Progenitor cell of endocrine pancreas (in vitro differentiated cells): ENCODE measurements around the gene PLB1. TPM values are rescaled to one million over a fixed set of nuclear protein-coding genes. Genes with fewer than 3 reads are reported as not detected.

Experiments
- DNase-seq: peaks from one replicate; pipeline ENCODE4 v3.0.0; 2021; ENCODE audit warnings: low spot score; ENCODE audit not compliant: unreplicated experiment
- H3K27ac Mint-ChIP-seq: 2 replicates; pipeline ENCODE4 v1.8.0; 2021; ENCODE audit warnings: mild to moderate bottlenecking, moderate library complexity, mixed read lengths
- H3K27me3 Mint-ChIP-seq: 2 replicates; pipeline ENCODE4 v1.8.0; 2021; ENCODE audit warnings: mixed read lengths
- H3K36me3 Mint-ChIP-seq: 2 replicates; pipeline ENCODE4 v1.8.0; 2022; ENCODE audit warnings: mixed read lengths; ENCODE audit not compliant: insufficient read depth
- H3K4me1 Mint-ChIP-seq: 2 replicates; pipeline ENCODE4 v1.8.0; 2021; ENCODE audit warnings: low read depth, mixed read lengths
- H3K4me3 Mint-ChIP-seq: 2 replicates; pipeline ENCODE4 v1.8.0; 2021; ENCODE audit warnings: low read depth, mild to moderate bottlenecking, moderate library complexity, mixed read lengths
- H3K9me3 Mint-ChIP-seq: 2 replicates; pipeline ENCODE4 v1.8.0; 2021; ENCODE audit warnings: low read depth, mixed read lengths
- total RNA-seq: library from RNA; stranded (reverse); gene quantifications from 2 replicates; pipeline ENCODE4 v1.2.1, GENCODE V29; 2021
- TF ChIP-seq, protein P1 (sequence below): fragments of 200-600 bp; sonication (generic); IDR thresholded peaks from one replicate; pipeline ENCODE4 v1.5.0; 2021; ENCODE audit warnings: antibody characterized with exemption, mild to moderate bottlenecking; ENCODE audit not compliant: unreplicated experiment

The PLB1 gene
- total RNA-seq, 1 donor from 2014 or later: 0.65 TPM

DNA sequence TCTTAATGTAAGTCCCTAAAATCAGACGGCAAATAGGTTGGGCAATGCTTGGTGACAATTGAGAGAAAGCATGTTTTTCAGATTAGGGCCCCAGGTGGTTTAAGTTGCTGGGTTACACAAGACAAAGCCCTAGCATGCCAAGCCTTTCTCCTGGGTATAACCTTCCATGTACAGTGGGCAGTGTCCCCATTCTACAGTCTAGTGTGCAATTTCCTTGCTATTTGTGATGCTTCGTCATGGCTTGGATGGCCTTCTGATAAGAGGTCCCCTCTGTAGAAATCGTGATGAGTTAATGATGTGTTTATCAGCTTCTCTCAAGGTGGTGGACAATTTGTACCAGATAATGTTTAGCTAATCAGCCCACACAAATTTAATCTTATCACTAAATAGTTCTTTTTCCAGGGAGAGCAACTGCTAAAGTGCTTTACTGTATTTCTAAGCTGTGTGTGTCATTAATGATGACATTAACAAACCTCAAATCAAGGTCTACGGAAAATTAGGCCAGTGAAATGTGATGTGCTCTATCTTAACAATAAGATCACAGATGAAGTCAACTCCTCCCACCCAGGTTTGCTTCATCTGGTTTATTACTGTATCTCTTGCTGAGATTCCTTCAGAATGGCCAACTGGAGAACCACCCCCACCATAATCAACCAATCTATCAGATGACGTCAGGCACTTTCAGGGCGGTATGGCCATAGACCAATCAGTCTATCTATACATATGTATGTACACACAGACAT, 61.7 kb downstream of the PLB1 start:
- DNase-seq: no peak
- Mint-ChIP-seq H3K9me3 (no peaks in the 10 kb centered on the region), H3K4me1 (peaks cover 4% of the 10 kb centered on the region), H3K27ac (no peak overlapping the region), H3K27me3 (no peaks in the 10 kb centered on the region), H3K36me3 (no peaks in the 10 kb centered on the region), H3K4me3 (no peak overlapping the region)
- TF ChIP-seq, protein P1, sequence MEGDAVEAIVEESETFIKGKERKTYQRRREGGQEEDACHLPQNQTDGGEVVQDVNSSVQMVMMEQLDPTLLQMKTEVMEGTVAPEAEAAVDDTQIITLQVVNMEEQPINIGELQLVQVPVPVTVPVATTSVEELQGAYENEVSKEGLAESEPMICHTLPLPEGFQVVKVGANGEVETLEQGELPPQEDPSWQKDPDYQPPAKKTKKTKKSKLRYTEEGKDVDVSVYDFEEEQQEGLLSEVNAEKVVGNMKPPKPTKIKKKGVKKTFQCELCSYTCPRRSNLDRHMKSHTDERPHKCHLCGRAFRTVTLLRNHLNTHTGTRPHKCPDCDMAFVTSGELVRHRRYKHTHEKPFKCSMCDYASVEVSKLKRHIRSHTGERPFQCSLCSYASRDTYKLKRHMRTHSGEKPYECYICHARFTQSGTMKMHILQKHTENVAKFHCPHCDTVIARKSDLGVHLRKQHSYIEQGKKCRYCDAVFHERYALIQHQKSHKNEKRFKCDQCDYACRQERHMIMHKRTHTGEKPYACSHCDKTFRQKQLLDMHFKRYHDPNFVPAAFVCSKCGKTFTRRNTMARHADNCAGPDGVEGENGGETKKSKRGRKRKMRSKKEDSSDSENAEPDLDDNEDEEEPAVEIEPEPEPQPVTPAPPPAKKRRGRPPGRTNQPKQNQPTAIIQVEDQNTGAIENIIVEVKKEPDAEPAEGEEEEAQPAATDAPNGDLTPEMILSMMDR: no peak

DNA sequence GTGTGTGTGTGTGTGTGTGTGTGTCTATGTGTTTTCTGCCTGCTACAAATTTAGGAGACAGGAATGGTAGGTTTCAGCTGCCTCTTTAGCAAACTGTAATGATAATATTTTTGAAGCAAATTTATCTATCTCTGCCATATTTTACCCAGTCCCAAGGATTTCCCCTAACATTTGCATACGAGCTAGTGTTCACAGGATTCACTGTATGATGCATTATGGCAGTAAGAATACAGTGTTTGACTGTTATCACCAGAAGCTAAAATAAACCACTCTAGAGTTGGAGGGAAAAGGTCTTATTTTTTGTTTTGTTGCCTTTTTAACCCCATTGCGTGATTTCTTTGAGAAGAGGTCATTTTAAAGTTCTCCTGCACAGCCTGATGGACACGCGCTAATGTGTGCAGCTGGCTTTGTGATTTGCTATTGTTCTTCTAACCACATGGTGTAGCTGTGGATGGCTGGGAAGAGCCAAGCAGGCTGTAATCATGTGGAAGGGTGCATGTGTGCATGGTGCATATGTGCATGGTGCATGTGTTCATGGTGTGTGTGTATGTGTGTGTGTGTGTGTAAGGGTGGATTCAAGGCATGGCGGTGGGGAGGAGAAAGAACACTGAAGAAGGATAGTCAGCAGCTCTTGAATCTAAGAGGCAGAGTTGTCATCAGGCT, 62.4 kb downstream of the PLB1 start:
- Mint-ChIP-seq H3K36me3 (no peaks in the 10 kb centered on the region), H3K27me3 (no peaks in the 10 kb centered on the region), H3K4me3 (no peak overlapping the region), H3K9me3 (no peaks in the 10 kb centered on the region), H3K27ac (peak overlapping the region; percentile 11), H3K4me1 (peaks cover 4% of the 10 kb centered on the region)
- TF ChIP-seq, protein P1: no peak
- DNase-seq: no peak

DNA sequence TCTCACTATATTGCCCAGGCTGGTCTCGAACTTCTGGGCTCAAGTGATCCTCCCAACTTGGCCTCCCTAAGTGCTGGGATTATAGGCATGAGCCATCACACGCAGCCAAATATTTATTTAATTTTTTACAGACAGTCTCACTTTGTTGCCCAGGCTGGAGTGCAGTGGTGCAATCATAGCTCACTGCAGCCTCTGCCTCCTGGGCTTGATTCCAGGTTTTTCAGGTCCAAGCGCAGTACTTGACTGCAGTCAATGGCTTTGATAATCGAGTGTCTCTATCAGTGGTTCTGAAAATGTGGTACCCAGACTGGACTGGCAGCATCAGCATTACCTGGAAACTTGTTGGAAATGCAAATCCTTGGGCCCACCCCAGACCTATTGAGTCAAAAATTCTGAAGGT, 63.1 kb downstream of the PLB1 start:
- no peaks in the 10 kb centered on the region for H3K36me3 Mint-ChIP-seq
- no peak overlapping the region for H3K4me3 Mint-ChIP-seq
- H3K4me1 Mint-ChIP-seq: peaks cover 4% of the 10 kb centered on the region
- DNase-seq: no peak
- no peaks in the 10 kb centered on the region for H3K27me3 Mint-ChIP-seq
- no peaks in the 10 kb centered on the region for H3K9me3 Mint-ChIP-seq
- TF ChIP-seq, protein P1: no peak
- H3K27ac Mint-ChIP-seq: no peak overlapping the region

DNA sequence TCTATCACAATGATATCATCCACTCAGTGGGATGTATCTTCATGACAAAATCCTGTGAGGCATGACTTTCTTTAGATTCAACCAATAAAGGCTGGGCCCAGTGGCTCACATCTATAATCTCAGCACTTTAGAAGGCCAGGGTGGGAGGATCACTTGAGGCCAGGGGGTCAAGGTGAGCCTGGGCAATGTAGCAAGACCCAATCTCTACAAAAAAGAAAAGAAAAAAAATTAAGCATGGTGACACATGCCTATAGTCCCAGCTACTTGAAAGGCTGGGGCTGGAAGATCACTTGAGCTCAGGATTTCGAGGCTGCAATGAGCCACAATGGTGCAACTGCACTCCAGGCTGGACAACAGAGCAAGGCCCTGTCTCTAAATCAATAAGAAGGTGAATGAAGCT, 68.0 kb downstream of the PLB1 start:
- no peaks in the 10 kb centered on the region for H3K9me3 Mint-ChIP-seq
- TF ChIP-seq, protein P1: no peak
- no peak overlapping the region for H3K27ac Mint-ChIP-seq
- DNase-seq: no peak
- no peaks in the 10 kb centered on the region for H3K36me3 Mint-ChIP-seq
- peaks cover 26% of the 10 kb centered on the region for H3K27me3 Mint-ChIP-seq
- H3K4me3 Mint-ChIP-seq: no peak overlapping the region
- H3K4me1 Mint-ChIP-seq: no peaks in the 10 kb centered on the region

DNA sequence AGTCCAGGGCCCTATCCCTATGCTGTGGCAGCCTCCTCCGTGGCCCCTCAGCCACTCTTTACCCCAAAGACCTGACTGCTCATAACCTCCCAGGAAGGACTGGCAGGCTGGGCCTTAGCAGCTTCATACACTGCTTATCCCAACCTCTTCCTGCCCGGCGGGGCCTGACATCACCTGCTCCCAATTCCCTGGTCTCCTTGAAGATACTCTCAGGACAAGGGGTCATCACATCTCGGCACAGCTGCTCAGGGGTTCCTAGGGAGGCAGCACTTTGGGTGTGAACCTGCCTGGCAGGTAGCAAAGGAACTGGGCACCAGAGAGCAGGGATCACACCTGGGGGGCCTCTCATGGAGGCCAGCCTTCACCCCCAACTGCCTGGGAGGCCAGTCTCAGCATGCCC, 68.5 kb downstream of the PLB1 start:
- TF ChIP-seq, protein P1: no peak
- no peak overlapping the region for H3K4me3 Mint-ChIP-seq
- no peak for DNase-seq
- peaks cover 26% of the 10 kb centered on the region for H3K27me3 Mint-ChIP-seq
- no peaks in the 10 kb centered on the region for H3K9me3 Mint-ChIP-seq
- no peaks in the 10 kb centered on the region for H3K36me3 Mint-ChIP-seq
- H3K4me1 Mint-ChIP-seq: no peaks in the 10 kb centered on the region
- H3K27ac Mint-ChIP-seq: no peak overlapping the region
